HT1080 (cell line): ENCODE data around the gene RAP1GAP2. TPM values are rescaled to one million over a fixed set of nuclear protein-coding genes. Genes with fewer than 3 reads are reported as not detected.
"Not testable (repeated sequence)": the region's sequence is repeated elsewhere in the genome, so short reads cannot be mapped to it uniquely, and the experiment has no call there.

ENCODE experiments used
- DNase-seq: peaks from one replicate; pipeline ENCODE4 v3.0.0-alpha.2; 2015; ENCODE audit warnings: low read depth
- total RNA-seq: library from RNA; depleted of rRNA; stranded (reverse); fragments of >200 nt; shearing (Covaris generic); gene quantifications from 2 replicates; pipeline ENCODE4 v1.2.3, GENCODE V29; 2014

RAP1GAP2 gene
- total RNA-seq, 1 experiment from 2014 or later, result 17.5 TPM

DNA sequence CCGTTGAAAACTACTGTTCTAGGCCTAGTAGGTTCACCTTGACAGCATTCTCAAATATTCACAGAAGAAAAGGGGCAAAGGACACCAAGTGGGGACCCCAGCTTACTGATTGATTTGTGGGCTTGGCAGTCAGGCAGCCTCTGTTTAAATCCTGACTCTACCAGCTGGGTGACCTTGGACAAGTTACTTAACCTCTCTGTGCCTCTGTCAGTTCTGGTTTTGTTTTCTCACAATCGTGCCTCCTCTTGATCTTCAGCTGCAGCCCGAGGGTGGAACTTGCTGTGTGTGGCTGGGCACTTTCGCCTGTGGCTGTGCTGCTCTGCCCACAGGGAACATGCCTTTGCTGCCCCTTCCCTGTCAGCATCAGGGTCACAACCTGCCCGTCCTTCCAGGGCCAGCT lies 17.8 kb downstream of the RAP1GAP2 start:
- DNase-seq, result no peak

DNA sequence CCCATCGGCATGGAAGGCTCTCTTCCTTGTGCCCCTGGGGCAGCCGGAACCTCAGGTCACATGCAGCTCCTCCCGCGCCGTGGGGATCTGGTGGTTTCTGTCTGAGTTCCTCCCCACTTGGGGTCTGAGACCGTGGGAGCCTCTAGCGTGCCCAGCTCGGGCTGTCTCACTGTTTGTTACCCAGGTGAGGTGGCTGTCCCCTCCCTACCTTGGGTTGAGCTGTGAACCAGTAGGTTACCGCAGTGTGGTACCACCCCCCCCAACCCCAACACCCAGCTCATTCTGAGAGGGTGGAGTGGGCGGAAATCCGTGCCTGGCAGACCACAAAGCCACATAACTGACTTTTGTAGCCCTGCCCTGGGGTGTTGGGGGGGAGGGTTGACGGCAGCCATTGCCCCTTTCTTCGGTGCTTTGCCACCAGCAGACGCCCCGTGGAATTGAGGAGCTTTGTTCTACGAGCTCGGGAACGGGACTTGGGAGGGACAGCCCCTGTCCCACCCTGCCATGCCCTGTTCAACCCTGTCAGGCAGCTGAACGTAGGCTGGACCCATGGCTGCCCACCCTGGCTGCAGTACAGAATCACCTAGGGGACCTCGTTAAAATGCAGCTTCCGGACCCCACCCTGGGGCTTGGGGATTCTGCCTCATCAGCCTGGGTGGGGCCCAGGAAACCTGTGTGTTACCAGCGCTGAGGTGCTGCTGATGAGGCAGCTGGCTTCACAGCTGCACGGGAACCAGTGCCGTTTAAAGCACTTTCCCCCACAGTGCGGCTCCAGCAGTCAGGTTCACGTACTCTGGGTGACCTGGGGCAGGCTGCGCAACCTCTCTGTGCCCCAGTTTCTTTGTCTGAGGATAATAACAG lies 18.5 kb downstream of the RAP1GAP2 start:
- DNase-seq, result peak; percentile 35

DNA sequence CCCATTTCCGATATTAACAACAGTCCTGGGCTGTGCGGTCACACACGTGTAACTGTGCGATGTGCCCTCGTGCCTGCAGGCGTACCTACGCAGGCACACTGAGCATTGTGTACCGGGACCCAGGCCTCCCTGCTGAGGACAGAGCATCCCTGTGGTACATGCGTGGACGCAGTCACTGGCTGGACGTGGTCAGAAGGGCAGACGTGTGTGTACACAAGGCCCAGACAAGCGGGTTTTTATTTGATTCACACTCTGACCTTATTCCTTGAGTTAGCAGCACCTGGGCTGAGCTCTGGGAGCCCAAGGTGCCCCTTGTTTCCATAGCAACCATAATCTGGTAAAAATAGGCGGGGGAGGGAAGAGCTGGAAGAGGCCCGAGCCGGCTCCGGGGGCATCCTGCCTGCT lies 19.5 kb downstream of the RAP1GAP2 start:
- DNase-seq, result no peak

DNA sequence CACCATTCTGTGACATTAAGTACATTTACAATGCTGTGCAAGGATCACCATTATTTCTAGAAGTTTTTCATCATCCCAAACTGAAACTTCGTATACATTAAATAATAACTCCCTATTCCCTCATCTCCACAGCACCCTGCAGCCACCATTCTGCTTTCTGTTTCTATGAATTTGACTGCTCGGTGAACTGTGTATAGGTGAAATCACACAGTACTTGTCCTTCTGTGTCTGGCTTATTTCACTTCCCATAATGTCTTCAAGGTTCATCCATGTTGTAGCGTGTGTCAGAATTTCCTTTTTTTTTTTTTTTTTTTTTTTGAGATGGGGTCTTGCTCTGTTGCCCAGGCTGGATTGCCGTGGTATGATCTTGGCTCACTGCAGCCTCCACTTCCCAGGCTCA lies 20.4 kb downstream of the RAP1GAP2 start:
- DNase-seq, result no peak

DNA sequence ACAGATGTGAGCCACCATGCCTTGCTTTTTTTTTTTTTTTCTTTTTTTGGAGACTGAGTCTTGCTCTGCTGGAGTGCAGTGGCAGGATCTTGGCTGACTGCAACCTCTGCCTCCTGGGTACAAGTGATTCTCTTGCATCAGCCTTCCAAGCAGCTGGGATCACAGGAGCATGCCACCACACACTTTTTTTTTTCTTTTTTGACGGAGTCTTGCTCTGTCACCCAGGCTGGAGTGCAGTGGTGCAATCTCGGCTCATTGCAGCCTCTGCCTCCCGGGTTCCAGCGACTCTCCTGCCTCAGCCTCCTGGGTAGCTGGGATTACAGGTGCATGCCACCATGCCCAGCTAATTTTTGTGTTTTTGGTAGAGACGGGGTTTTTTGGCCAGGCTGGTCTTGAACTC lies 23.1 kb downstream of the RAP1GAP2 start:
- DNase-seq, result not testable (repeated sequence)

DNA sequence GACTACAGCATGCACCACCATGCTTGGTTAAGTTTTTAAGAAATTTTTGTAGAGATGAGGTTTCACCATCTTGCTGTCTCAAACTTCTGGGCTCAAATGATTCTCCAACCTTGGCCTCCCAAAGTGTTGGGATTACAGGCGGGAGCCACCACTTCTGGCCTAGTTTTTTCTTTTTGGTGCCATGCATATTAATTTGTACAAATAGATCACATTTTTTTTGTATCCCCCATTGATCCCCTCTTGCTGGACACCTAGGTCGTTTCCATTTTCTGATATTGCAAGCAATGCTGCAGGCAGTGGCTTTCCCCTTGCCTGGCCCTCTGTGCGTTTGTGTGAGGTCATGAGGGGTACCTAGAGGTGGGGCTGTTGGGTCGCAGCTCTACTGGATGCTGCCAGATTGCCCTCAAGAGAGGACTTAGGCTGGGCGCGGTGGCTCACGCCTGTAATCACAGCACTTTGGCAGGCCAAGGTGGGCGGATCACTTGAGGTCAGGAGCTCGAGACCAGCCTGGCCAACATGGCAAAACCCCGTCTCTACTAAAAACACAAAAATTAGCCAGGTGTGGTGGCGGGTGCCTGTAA lies 23.8 kb downstream of the RAP1GAP2 start:
- DNase-seq, result no peak

DNA sequence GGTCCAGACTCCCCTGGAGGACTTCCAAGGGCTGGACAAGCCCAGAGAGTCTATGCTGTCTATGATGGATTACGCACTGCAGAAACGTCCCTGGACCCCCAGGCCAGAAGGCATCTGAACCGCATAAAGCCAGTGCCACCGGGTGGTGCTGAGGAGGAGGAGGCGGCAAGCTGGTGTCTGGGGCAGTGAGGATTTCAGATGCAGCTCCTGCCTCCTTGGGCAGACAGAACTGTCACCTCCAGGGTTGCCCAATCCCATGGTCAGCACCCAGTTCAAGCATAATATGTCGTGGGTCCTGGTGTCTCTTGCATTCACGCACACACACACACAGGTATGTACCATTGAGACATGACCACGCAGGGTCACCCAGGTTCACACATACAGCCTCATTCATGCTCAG lies 25.6 kb downstream of the RAP1GAP2 start:
- no peak for DNase-seq

DNA sequence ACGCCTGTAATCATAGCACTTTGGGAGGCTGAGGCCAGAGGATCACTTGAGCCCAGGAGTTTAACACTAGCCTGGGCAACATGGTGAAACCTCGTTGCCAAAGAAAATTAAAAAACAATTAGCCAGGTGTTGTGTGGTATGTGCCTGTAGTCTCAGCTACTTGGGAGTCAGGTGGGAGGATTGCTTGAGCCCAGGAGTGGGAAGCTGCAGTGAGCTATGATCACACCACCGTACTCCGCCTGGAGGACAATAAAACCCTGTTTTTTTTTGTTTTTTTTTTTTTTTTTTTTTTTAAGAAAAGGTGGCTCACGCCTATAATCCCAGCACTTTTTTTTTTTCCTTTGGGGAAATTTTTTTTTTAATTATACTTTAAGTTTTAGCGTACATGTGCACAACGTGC lies 26.1 kb downstream of the RAP1GAP2 start:
- no peak for DNase-seq

DNA sequence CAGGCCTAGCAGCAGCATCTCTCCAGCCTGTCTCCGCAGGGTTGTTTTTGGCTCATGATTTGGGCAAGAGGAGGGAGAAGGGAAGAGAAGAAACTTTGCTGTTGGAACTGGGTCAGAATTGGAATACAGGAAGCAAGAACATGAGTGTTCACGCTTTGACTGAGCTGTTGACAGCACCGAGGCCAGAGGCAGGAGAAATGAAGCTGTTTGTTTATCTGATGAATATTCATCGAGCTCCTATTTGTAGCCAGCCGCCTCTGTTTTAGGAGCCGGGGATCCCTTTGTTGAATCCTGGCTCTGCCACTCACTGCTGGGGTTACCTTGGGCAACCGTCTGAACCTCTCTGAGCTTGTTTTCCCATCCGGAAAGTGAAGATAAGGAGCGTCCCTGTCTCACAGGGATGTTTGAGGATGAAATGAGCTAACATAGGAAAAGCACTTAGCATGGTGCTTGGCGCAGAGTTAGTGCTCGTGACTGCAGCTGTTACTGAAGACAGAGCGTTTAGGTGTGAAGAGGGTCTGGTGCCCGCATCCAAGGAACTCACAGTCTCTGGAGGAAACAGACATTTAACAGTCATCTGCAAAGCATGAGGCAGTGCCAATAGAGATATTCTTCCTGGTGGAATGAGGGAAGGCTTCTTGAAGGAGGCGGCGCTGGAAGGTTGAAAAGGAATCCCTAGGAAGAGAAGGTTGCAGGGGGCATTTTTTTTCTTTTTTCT lies 29.2 kb downstream of the RAP1GAP2 start:
- no peak for DNase-seq

DNA sequence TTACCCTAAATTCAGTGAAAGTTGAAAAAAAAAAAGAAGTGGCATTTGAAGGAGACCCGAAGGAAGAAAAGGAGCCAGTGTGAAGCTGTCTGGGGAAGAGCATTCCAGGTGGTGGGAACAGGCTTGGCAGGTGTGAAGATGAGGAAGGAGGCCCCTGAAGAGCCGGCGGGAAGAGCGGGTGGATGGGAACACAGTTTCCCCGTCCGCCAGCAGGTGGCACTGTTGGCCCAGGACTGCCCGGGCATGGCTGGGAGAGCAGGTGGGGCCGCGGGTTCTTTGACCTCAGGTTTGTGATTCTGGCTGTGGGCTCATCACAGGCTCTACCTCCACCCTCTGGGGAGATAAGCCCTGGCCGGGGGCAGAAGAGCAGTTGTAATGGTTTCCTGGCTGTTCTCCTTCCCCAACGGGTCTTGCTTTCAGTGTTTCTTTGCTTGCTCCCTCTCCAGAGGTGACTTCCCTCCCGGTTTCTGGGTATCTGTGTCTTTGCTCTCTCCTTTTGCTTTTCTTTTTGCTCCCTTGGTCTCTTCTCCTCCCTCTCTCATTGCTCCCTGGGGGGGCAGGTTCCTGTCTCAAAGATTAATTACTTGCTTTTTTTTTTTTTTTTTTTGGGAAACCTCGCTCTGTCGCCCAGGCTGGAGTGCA lies 32.3 kb downstream of the RAP1GAP2 start:
- peak; percentile 62 for DNase-seq

DNA sequence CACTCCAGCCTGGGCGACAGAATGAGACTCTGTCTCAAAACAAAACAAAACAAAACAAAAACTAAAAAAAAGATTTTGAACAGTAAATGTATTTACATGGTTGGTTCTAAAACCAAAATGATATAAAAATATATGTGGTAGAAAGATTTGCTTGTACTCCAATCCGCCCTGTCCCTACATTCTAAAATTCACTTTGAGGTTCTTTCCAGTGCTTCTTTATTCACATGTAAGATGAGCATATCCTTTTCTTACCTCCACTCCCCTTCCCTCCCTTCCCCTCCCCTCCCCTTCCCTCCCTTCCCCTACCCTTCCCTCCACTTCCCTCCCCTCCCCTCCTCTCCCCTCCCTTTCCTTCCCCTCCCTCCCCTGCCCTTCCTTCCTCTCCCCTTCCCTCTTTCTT lies 34.4 kb downstream of the RAP1GAP2 start:
- DNase-seq, result no peak

DNA sequence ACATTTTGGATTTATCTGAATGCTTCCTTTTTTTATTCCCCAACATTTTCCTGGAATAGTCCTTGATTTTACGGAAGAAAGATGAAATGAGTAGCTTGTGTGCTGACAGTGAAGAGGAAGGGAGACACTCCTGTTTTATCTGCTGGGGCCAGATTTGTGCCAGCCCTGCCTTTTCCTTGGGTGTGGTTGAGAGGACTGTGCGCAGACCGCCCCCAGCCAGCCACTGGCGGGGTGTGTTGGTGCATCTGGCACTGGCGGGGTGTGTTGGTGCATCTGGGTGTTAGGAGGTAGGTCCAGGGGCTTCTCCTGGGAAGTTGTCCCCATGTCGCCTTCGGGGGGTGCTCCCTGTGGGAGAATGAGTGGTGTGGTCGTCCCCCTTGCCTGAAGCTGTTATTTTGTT lies 39.5 kb downstream of the RAP1GAP2 start:
- no peak for DNase-seq

DNA sequence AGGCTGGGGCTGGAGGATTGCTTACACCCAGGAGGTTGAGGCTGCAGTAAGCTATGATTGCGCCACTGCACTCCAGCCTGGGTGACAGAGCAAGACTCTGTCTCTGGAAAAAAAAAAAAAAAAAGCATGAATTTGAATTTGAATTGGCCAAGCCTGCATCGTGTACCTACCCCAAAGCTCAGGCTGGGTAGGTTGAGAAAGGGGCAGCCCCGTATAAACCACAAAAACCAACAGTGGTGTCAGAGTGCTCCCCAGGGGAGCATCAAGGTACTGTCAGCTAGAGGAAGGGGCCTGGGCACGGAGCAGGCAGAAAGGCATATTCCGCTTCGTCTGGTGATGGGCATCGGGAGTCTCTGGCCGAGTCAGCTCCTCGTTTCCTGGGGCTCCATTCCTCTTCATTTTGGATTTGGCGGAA lies 40.9 kb downstream of the RAP1GAP2 start:
- no peak for DNase-seq

DNA sequence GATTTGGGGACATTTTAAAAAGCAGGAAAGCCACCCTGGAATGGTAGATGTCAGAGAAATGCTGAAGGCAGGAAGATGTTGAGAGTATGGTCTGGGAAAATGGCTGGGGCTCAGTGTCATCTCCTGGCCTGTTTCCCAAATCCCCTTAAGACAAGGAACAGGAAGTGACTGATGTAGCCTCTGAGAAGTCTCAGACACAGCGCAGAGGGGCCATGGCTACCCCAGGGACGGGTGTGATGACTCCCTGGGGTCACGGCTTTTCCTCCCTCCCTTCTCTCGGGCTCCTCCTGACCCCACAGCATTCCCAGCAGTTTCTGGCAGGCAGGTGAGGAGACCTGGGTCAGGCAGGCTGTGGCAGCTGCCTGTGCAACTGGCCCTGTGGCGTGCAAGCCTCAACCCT lies 45.4 kb downstream of the RAP1GAP2 start:
- peak; percentile 55 for DNase-seq

DNA sequence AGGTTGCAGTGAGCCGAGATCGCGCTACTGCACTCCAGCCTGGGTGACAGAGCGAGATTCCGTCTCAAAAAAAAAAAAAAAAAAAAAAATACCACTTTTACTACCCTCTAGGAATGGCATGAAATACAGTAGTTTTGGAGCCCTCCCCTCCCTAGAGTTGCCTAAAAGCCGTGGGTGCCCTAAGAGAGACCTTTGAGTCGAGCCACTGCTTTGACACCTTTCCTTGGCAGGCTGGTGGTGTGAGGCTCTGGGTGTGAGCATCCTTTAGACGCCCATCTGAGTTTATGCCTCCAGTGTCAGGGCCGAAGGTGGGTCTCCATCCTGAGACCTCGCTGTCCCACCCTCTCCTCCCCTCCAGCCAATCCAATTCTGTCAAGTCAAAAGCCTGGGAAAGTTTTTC lies 46.2 kb downstream of the RAP1GAP2 start:
- no peak for DNase-seq

DNA sequence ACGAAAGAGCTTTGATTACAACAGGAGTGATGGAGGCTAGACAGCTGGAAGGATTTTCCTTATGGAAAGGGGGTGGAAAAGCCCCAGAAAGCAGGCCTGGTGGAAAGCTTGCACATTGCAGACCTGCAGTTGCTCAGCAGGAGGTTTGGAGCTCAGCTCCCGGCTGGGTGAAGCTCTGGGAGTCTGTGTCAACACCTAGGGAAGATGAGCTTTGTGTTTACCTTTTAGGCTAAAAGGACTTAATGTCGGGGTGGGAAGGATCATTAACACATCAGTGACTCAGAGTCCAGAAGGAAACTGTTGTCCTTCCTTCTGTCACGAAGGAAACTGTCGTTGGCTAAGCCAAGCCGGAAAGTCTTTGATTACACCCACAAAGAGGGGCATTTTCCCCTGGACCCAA lies 48.2 kb downstream of the RAP1GAP2 start:
- DNase-seq, result no peak

DNA sequence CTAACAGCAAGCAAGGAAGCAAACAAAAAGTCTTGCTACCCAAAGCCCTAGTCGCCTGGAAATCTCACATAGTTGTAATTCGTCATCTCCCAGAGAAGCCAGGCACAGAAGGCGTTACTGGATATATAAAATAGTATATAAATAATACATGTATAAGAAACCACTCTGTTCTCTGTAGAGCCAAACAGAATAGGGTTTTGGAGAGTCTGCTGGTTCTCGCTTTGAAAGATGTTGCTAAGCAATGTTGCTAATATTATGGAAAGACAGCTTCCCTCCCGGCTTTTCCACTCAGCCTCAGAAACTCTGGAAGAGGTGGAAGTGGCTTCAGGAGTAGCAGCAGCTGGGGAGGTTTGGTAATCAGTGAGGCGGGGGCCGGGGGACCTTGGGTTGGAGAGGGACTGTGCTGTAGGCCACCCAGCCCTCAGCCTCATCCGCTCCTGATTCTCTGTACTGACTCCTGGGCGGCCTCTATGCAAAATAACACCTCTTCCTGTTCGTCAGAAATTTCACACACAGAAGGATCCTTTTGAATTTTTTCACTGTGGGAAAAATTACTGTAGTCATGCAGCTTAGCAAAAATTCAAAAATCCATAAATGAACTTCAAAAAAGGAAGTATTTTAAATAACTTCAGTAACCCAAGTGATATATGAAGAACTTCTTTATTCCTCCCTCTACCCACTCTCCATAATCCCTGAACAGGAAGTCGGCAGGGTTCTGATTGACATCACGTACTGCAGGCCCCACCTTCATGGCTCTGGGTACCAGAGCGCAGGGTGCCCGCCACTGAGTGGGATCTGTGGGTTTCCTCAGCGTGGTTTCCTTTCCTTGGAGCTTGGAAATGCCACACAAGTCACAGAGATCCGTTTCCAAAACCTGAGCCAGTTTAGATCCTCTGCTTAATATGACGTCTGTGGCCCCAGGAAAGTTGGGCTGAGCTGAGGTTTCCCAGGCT lies 51.4 kb downstream of the RAP1GAP2 start:
- no peak for DNase-seq

DNA sequence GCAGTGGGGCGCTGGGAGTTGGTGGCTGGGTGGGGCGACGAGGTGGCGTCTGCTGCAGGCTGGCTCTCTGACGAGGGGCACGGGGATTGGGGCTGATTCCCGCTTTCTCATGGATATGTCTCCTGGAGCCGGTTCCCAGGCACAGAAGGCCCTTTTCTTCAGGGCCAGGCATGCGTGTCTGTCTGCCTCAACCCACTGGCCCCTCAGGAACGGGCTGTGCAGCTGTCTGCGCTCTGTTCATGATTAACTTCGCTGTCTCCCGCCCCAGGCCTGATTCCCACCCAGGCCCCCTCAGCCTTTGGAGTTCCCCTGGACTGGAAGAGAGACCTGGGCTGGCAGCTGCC lies 53.1 kb downstream of the RAP1GAP2 start:
- DNase-seq, result no peak

DNA sequence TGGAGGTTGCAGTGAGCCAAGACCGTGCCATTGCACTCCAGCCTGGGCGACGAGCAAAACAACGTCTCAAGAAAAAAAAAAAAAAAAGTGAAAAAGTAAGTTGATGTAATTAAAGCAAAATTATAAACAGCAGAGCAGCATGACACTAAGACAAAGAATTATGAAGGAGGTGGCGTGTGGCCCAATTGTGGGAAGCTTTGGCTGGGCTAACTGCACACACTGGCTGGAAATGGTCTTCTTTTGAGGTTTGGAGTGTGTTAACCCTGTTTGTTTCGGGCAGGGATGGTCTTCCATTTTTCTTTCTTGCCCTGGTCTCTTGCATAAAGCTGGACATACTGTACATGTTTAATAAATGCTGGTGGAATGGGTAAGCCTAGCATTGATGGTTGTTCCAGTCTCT lies 54.8 kb downstream of the RAP1GAP2 start:
- DNase-seq, result no peak

DNA sequence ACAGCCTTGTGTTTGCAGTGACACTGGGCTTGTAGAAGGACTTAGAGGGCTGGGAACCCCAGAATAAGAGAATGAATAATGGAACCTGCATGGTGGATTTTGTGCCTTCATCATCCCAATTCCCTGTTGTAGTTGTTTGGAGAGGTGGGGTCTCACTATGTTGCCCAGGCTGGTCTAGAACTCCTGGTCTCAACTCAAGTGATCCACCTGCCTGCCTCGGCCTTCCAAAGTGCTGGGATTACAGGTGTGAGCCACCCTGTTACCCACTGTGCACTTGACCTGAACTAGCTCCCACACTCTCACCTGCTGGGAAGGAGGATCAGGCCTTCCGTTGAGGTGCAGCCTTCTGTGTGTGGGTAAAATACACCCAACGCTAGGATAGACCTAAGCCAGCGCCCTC lies 55.4 kb downstream of the RAP1GAP2 start:
- DNase-seq, result no peak

DNA sequence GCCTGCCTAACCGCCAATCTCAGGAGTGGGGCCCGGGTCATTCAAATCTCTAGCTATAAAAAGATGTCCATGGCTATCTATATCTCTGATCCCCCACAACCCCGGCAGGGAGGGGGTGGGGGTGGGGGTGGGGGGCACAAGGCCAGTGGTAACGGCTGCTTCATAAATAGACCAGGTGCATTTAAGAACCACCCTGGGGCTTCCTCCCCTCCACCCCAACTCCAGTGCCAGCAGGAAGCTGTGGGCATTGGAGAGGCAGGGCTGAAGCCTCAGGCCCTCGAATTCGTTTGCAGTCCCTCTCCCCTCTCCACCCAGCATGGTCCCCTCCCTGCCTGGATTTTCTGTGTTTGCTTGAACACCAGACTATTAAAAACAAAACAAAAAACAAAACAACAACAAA lies 56.0 kb downstream of the RAP1GAP2 start:
- no peak for DNase-seq
